Measurements from ENCODE around the gene ACSS2.

DNA sequence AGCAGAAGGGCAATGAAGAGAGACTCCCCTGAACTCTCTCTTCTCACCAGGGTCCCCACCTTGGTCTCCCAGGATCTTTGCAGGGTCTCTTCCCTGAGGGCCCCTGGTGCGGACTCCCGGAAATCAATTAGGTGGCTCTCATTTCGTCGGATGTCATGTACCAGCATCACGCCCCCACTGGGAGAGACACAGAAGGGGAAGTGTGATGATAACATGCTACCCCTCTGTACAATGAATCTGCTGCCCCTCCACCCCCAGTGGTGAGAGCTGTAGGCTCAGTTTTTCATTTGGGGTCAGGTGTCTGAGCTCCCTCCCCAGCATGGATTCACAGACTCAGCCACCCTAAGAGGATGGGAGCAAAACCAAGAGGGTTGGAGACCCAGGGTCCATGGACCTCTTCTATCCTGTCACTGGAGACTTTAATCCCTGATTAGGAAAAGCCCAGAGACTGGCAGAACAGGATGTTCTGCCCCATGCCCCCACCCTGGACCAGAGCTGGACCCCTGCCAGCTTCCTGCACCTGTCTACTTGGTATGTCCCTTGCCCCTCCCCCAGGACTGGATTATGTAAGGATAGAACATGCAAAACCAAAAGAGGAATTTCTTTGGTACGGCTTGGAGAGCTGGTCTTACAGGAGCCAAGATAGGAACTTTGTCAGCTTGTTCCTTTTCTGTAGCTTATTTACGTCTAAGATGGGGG lies 14.9 kb upstream of the ACSS2 start:
- TF ChIP-seq, protein P1, sequence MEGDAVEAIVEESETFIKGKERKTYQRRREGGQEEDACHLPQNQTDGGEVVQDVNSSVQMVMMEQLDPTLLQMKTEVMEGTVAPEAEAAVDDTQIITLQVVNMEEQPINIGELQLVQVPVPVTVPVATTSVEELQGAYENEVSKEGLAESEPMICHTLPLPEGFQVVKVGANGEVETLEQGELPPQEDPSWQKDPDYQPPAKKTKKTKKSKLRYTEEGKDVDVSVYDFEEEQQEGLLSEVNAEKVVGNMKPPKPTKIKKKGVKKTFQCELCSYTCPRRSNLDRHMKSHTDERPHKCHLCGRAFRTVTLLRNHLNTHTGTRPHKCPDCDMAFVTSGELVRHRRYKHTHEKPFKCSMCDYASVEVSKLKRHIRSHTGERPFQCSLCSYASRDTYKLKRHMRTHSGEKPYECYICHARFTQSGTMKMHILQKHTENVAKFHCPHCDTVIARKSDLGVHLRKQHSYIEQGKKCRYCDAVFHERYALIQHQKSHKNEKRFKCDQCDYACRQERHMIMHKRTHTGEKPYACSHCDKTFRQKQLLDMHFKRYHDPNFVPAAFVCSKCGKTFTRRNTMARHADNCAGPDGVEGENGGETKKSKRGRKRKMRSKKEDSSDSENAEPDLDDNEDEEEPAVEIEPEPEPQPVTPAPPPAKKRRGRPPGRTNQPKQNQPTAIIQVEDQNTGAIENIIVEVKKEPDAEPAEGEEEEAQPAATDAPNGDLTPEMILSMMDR (IDR thresholded peaks at IDR 0.05), result no peak
- TF ChIP-seq POLR2A (IDR thresholded peaks at IDR 0.05), result no peak
